HG02870 (cell line): Measurements from ENCODE around the gene NMRK1.

Source experiments
- ATAC-seq: cut with Tn5 transposase; IDR thresholded peaks from one replicate; pipeline ENCODE4 v1.9.1; 2021; ENCODE audit warnings: mild to moderate bottlenecking, moderate library complexity; ENCODE audit not compliant: unreplicated experiment

The NMRK1 gene

DNA sequence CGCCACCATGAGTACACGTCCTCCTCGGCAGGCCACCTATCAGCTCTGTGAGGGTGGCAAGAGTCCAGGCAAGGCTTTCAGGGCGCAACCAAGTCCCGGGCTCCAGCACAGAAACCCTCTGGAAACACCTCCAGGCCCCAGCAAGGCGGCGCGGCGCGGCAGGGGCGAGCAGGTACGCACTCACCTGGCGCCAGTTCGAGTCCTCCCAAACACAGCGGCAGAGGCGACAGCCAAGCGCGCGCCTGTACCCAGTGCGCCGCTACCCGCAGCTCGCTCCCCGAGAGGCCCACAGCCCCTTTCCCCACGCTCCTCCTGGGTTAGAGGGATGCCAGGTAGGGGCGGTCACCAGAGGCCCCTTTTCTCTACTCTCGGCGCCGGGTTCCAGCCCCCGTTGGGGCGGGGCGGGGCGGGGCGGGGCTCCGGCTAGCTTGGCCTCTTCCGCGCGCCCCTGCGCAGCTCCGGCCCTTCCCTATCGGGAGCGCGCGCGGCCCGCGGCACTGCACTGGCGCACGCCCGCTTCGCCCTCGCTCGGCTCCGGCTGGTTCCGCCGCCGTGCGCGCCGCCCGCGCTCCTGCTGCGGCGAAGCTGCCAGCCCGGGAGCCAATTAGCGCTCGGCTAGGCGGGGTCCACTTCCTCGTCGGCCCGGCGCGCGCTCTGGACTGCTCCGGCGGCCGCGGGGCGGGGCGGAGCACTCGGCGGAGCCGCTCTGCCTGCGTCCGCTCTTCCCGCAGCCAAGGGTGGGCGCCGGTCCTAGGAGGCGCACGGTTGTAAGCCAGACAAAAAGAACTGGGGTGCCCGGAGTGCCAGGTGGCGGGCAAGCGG lies at the start of gene NMRK1, which contains the start of gene OSTF1:
TSS of gene NMRK1 (minus strand) at position 332 of the 822 bp plus-strand sequence. CDS start 5,040 bp downstream, outside the sequence.
TSS of gene OSTF1 (plus strand) at position 691 of the 822 bp plus-strand sequence. CDS start 179 bp downstream, outside the sequence.
- ATAC-seq = peak; percentile 76

DNA sequence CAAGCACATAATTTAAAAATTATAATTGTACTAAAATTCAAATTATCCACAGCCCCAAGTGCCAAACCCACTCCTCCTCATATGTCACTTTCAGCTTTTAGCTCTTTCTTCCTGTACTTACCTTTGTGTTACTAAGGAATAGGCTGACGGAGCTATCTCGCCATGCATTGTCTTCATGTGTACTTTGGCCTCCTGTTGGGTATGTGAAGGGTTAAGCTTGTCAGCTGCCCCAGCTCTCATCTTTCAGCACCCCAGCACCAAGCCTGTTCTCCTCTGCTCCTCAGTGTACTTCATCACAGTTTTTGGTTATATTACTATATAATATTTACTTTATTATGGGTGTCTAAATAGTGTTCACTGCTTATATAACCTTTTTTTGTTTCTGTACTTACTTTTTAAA lies 46.5 kb upstream of the NMRK1 start:
- ATAC-seq = no peak

DNA sequence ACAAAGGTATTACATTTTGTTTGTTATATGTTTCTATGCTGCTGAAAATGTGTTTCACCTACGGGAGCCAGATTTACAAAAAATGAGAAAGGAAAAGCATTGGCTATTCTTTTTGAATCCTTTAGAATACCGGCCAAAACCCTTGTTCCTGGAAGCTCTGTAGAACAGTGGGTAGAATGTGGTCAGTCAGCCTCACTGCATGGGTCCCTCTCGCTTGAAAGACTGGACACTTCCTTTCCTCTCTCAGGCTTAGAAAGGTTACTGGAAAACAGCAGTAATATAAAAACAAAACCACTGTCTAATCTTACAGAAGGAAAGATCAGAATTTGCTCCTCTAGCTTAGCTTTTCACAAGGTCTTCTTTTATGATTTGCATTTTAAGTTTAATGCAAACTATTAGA lies 45.4 kb upstream of the NMRK1 start:
- ATAC-seq = no peak

DNA sequence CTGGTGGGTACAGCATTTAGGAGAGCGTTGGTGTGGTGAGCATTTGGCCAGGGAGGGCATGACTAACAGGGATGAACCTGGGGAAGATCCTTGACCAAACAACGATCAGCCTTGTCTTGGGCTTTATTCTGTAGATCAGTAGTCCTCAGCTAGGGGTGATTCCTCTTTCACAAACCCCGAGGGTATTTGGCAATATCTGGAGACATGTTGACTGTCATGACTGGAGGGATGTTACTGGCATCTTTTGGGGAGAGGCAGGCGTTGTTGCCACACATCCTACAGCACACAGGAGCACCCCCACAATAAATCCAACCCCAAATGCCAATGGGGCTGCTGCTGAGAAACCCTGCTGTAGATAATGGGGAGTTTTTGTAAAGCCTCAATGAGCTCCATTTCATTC lies 44.3 kb upstream of the NMRK1 start:
- no peak for ATAC-seq

DNA sequence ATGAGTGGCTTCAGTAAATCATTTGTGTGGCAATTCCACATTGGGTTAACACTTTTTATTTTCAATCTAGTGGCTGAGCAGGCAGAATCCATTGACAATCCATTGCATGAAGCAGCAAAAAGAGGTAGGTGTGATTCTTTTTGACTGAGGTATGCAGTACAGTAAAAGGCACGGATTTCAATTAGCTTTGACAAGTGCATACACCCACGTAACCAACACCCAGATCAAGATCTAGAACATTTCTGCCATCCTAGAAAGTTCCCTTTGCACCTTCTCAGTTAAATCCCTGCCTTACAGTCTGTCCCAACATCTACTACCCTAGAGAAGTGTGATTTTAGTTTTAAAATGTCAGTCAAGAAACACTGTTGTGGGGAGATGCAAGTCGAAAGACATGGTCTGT lies 43.7 kb upstream of the NMRK1 start:
- ATAC-seq = no peak

DNA sequence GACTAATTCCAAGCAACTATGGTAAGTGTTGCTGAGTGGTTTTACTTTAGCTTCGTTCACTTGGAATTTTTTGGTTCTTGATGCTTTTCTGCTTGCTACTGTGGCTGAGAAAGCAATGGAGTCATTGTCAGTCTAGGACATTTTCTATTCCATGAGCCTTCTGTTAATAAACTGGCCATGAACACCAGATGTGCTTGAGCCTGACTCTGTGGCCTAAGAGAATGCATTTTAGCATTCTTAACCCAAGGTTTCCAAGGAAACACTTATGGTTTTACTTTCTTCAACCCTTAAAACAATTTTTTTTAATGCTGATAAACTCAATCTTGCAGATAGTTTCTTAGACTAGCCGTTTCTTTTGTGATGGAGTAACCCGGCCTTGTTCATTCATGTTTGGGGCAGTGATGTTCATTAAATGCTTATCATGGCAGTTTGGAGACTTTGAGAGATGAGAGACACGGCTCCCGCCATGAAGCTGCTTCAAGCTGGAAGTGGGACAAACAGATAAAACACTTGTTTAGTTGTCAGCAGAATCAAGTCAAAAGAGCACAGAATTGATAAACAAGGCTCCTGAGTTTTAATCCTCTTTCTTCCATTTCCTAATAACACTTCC lies 42.8 kb upstream of the NMRK1 start:
- no peak for ATAC-seq

DNA sequence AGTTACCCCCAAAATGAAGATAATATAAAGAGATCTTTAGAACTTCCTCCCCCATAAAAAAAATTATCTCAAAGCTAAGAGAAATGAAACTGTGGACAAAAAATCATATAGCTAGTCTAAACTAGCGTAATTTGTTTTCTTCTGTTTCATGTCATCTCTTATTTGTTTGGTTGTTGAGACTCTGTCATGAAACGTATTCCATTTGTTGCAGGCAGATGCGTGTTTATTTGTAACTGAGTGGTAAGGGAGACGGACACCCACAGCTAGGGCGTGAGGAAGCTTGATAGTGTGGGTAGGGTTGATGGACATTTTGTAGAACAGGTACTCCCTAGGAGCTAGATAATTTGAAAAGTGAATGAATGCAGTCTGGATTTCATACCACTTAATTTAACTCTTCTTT lies 42.2 kb upstream of the NMRK1 start:
- ATAC-seq = no peak

DNA sequence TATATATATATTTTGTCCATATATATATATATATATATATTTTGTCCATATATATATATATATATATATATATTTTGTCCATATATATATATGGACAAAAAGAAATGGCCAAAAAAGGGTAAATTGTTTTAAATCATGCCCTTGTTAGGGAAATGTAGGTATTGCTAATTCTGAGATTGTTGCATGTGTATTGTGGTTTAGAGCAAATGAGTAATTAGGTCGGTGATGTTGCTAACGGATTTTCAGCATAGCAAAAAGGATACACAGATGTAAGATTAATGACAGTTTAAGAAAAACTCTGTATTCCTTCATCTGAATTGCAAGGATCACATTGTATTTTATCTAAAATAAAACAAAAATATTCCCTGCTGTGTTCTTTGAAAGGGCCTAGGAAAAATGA lies 40.6 kb upstream of the NMRK1 start:
- peak; percentile 65 for ATAC-seq

DNA sequence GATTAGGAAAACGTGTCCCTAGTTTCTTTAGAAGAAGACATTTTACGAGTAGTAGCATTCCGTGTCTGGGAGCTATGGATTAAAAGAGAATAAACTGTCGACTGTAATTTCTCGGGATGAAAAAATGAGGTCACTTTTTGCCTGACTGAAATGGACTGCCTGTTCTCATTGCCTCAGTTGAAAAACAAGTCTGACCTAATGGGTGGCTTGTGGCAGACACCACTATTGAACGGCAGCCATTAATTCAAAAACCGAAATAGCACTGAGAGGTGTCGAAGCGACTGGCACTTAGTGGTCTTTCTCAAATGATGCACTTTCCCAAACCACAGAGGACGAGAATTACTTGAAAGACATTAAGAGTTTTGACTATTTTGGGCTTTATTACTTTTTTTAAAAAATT lies 35.7 kb upstream of the NMRK1 start:
- no peak for ATAC-seq

DNA sequence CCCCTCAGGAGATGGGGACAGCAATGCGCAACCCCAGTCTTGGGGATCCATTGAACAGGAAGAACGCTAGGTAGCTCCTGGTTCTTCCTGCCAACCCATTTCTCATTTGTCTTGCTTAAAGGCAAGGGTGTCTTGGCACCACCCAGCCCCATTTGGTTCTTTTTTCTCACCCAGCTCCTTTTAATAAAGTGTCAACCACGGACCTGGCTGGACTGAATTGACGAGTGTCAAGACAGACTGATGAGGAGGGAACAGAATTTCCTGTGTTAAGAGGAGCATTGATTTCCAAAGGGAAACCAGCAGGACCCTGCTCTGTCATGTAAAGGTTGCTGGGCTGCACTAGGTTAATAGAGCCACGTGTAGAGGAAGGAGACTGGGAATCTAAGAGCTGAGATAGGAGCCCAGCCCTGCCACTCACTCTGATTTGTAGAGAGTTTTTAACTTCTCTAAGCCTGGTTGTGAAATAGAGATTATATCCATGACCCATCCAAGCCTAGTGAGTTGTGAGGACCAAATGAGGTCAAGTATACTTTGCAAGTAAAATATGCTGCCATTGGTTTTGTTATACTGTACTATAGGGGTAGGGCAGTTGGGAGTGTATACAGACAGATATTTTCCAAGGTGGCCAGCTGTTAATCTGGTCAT lies 34.1 kb upstream of the NMRK1 start:
- no peak for ATAC-seq

DNA sequence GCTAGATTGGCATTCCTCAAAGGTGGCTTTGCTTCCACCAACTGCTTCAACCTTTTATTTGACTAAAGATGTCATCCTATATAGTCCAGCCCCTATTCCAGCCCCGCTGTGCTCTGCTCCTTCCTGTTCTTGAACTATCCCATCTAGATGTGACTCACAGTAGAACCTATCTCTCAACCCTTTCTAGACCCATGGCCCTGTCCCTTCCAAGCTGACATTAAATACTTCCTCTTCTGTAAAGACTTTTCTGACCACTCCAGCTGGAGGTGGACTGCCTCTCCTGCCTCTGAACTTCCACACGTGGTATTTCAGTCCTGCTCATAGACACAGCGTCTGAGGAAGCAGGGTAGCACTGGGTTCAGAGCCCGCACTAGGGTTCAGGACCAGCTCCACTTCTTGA lies 32.7 kb upstream of the NMRK1 start:
- no peak for ATAC-seq

DNA sequence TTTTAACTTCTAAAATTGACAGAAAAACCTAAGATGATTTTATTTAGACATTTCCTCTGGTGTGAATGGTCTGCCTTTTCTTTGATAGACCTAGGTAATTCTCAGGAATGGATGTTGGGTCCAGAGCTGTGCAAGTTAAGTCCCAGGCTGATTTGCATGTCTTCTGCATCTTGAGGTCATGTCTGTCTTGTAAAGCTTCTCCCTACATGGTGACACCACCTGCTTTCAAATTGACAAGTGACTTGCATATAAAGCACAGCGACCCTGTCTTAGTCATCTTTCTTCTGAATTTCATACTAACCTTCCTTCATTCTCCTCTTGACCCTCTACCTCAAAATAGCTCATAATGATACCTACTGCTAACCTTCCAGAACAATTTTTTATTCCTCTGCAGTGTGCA lies 29.6 kb upstream of the NMRK1 start:
- peak; percentile 37 for ATAC-seq

DNA sequence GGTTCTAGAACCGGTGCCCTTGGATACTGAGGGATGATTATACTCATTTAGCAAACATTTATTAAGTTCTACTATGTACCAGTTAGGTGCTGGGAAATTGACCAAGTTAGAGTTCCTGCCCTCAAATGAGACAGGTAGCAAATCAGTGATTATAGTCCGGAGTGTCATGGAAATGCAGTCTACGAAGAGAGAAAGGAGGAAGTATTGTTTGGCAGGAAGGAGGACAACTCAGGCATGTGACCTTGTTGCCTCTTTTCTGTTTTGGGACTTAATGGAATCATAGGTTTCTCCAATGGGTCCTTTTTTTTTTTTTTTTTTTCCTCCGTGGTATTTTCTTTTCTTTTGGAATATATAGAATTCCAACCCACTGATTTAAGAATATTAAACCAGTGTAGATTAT lies 28.4 kb upstream of the NMRK1 start:
- no peak for ATAC-seq

DNA sequence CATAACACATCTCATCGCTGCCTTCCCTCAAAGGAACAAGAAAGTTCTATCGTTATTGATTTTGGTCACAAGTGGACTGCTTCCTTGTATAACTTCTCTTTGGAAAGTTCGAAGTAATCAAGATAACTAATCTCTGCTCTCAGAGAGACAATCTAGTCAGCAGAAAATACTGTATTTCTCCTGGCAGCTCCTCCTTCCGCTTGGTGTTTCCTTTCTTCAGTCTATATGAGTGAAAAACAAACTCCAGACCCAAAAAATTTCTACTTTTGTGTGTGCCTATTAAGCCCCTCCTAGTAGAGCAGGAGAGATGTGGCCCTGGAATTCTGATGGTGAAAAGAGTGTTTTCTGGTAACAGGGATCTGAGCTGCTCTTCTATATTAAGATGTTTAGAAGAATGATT lies 24.8 kb upstream of the NMRK1 start:
- no peak for ATAC-seq

DNA sequence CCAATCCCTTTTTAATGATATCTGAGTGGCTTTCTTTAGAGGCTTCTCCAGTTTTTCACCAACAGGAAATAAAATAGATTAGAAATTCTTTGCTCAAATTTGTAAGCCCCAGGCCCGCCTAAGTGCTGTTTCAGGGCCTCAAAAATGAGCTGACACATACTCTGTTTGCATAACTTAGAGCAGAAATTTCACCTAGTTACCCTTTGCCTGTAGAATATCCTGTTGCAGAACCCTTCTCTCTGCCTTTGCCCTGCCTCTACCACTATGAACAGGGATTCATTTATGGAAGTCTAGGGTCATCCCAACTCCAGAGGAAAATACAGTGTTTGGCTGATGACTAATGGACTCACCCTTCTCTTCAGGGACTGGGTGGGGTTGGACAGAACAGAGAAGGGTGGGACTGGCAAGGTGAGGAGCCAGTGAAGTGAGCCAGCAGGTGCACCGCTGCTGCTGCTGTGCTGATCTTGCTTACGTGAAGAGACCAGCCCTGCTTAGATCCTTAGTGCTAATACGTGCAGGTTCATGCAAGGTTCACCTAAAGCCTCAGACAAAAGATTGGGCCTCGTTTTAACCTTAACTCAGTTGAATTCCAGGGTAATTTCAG lies 23.2 kb upstream of the NMRK1 start:
- no peak for ATAC-seq

DNA sequence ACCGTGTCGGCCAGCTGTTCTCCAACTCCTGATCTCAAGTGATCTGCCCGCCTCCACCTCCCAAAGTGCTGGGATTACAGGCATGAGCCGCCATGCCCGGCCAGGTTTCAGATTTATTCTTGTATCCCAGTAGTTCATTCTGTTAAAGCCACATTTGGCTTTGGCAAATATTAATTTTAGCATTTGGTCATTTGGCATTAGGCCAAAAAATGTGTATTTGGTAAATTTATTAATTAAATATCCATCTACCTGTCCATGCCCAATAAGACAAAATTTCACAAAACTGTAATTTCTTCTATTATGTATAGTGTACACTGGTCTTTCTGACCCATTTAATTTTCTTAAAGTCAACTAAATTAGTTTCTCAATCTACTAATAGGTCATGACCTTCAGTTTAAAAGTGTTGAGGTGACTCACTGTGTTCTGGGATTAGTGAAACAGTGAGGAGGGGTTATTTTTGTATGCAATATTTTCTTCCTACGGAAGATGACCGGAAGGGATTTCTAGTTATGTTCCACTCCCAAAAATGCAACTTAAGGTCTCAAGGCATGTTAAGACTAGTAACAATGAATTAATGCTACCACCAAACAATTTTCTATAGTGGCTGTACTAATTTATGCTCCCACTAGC lies 21.4 kb upstream of the NMRK1 start:
- no peak for ATAC-seq

DNA sequence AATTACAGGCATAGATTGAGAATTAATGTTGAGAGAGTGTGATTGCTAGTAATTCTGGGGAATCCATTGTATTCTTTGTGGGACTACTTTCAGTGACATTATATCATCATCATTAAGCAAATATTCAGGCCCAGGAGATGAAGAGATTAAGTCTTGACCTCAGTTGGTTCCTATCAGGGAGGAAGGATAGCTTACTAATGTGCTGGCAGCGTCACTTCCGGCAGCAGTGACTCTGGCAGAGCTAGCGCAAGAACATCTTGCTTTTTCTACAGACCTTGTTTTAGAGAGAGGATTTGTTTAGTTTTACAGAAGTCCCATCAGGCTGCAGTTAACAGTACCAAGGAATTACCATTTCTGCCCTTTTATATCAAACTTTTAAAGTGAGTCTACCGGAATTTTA lies 20.6 kb upstream of the NMRK1 start:
- no peak for ATAC-seq

DNA sequence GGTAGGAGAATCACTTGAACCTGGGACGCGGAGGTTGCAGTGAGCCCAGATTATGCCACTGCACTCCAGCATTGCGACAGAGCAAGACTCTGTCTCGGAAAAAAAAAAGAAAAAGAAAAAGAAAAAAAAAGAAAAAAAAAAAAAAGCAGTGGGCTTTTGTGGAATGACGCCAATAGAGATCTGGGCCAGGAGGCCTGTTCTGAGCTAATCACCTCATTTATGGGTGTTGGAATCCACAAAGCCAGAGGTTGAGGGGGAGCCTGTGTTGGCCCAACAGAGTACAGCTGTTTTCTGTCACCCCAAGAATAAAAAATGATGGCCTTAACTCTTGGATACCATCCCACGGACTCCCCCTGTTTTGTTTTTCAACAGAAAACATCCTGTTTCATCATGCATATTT lies 18.9 kb upstream of the NMRK1 start:
- ATAC-seq = no peak

DNA sequence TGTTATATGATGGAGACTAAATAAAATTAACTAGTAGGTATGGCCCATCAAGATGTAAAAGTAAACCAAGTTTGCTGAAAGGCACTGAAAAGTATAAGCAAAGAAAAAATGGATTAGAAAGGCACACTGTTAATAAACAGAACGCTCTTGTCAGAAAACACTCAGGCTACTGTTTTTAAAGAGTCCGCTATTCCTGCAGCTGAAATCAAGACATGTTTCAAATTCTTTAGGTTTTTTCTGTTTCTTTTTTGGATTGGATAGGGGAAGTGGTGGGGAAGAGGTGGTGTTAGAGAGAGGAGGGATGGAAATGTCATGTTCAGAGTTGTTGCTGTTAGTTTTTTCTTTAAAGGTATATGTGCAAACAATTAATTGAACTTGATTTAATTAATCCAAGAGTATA lies 17.9 kb upstream of the NMRK1 start:
- ATAC-seq = no peak

DNA sequence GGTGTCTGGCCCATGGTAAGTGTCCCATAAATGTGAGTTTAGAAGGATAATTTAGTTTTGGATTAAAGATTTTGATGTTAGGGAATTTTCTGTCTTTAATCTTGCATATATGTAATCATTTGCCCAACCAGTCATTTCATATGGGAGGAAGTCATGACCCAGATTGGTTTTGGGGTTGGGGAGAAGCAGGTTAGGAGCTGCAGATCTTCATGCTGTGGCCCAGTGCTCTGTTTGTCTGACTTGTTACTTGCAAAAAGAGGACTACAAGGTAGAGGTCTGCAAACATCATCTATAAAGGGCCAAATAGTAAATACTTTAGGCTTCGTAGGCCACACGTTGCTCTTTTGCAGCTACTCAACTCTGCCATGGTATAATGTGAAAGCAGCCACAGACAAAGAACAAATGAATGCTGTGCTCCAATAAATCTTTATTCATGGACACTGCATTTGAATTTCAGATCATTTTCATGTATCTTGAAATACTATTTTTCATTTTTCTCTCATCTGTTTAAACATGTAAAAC lies 17.1 kb upstream of the NMRK1 start:
- no peak for ATAC-seq

DNA sequence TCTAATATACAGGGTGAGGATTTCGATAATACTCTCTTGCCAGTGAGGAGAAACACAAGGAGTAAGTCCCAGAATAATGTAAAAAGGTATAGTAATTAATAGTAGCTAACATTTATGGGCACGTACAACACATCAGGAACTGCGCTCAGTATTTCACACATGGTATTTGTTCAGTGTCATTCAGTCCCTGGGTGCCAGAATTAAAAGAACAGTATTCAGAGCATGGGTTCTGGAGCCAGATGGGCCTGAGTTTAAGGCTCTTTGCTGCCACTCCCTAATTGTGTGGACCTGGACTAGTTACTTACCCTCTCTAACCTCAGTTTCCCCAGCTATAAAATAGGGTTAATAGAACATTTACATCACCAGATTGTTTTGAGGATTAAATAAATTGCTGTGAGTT lies 16.7 kb upstream of the NMRK1 start:
- ATAC-seq = no peak
